Pancreas (tissue), 10 donors: ENCODE data around the gene DGLUCY. TPM values are rescaled to one million over a fixed set of nuclear protein-coding genes. Genes with fewer than 3 reads are reported as not detected.

ENCODE experiments used
- ATAC-seq, 4 donors: fragments of 200-7000 bp; cut with Tn5 transposase; one replicate each; pipeline versions ENCODE4 v1.8.0 to v1.9.1; 2020; ENCODE audit warnings: mild to moderate bottlenecking in 4 of 4, moderate library complexity in 4 of 4
- DNase-seq, 6 donors: peaks; one replicate each; pipeline ENCODE4 v3.0.0-alpha.2; 2020
- FAIRE-seq: peaks from 2 replicates; lab custom pipeline; 2012; peaks lifted over from hg19 to GRCh38; lab: Jason Lieb, UNC
- H3K27ac ChIP-seq, 4 donors: fragments of 200-600 bp; sonication (generic); 1 replicate in 3 of 4; 2 replicates in 1 of 4; pipeline versions ENCODE4 v1.5.0 to v1.8.0; 2020
- H3K27me3 ChIP-seq, 4 donors: fragments of 200-600 bp; one replicate each; pipeline ENCODE4 v1.8.0; 2021
- H3K36me3 ChIP-seq, 3 donors: fragments of 200-600 bp; sonication (generic) in 1 of 3; one replicate each; pipeline versions ENCODE4 v1.5.0 to v1.8.0; 2020 to 2021
- H3K4me1 ChIP-seq, 3 donors: fragments of 200-600 bp; one replicate each; pipeline ENCODE4 v1.8.0; 2021
- H3K4me3 ChIP-seq, 4 donors: fragments of 200-600 bp; sonication (generic) in 2 of 4; one replicate each; pipeline versions ENCODE4 v1.5.0 to v1.8.0; 2020 to 2021
- H3K9me3 ChIP-seq, 4 donors: fragments of 200-600 bp; one replicate each; pipeline ENCODE4 v1.8.0; 2021
- WGBS, 2 donors: extraction: QIAGEN DNeasy Blood & Tissue Kit; methylation state at CpG; one replicate each; pipeline ENCODE4 v1.1.7; 2013; 5-methylcytosine and 5-hydroxymethylcytosine counted together
- intact Hi-C, 3 donors: fragments of 100-400 bp; cut with DNase I; formaldehyde crosslinking; loops; one replicate each; pipeline versions ENCODE4 v1.11.1 to v1.14.2; 2022
- polyA plus RNA-seq, 2 donors: library from polyadenylated mRNA; stranded (reverse); fragments of 200-250 nt; gene quantifications; one replicate each; pipeline ENCODE4 v1.2.3, GENCODE V29; 2013
- total RNA-seq, 6 donors: library from RNA; stranded (reverse); fragmentation: NEBNext Ultra II Directional in 4 of 6; extraction: Animal tissue kit (Norgen Biotek cat#: 25700) in 4 of 6; gene quantifications; one replicate each; pipeline versions ENCODE4 v1.2.1 to v1.2.4, GENCODE V29; 2021 to 2023
- TF ChIP-seq, protein P1 (sequence below), 4 donors: fragments of 200-600 bp; sonication (generic) in 3 of 4; IDR thresholded peaks; one replicate each; pipeline versions ENCODE4 v1.5.0 to v1.8.0; 2021; ENCODE audit warnings: antibody characterized with exemption in 4 of 4
- donor health status: healthy with polysubstance abuse.
- donor health status: DM: no; HTN: no; CAD: no; lungs with moderate emphysema.
- donor health status: DM: no; HTN: no; CAD: no.
- donor health status: control.
- donor health status: control.
- donor health status: Bipolar disorder and iron deficiency.
- donor health status: DM: yes; HTN: yes; CAD: no.
- donor health status: DM: no; HTN: no; CAD: no.
- donor health status: DM: no; HTN: no; CAD: no.
- donor health status: DM: yes; HTN: yes; CAD: no.

DGLUCY gene
- total and polyA plus RNA-seq, 8 donors, result 11.9 to 43.4 (median 23.1) TPM

DNA sequence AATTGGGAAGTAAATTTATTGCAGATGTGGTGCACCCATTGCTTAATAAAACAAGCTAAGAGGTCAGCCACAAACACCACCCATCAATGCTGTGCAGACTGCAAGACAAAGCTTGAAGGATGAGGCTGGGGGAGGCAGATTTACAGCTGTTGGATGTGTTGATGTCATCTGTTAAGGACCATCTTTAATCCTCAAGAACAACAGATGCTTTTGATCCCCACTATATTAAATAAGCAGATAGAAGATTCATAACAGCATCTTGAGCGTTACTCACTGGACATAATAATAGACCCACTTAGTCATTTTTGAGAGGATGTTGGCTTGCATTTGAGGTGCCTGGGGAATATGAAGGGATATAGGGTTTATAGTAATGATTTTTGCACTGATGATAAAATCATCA, 71.8 kb downstream of the DGLUCY start:
- Histone ChIP-seq H3K27me3 (no peaks in the 10 kb centered on the region), H3K4me1 (no peaks in the 10 kb centered on the region), H3K4me3 (no peak overlapping the region), H3K27ac (no peak overlapping the region), H3K36me3 (peaks cover 0 to 44% (median 16%) of the 10 kb centered on the region in 3 donors), H3K9me3 (no peaks in the 10 kb centered on the region)
- ATAC-seq (no peak), DNase-seq (no peak), FAIRE-seq (no peak)
- TF ChIP-seq, protein P1, sequence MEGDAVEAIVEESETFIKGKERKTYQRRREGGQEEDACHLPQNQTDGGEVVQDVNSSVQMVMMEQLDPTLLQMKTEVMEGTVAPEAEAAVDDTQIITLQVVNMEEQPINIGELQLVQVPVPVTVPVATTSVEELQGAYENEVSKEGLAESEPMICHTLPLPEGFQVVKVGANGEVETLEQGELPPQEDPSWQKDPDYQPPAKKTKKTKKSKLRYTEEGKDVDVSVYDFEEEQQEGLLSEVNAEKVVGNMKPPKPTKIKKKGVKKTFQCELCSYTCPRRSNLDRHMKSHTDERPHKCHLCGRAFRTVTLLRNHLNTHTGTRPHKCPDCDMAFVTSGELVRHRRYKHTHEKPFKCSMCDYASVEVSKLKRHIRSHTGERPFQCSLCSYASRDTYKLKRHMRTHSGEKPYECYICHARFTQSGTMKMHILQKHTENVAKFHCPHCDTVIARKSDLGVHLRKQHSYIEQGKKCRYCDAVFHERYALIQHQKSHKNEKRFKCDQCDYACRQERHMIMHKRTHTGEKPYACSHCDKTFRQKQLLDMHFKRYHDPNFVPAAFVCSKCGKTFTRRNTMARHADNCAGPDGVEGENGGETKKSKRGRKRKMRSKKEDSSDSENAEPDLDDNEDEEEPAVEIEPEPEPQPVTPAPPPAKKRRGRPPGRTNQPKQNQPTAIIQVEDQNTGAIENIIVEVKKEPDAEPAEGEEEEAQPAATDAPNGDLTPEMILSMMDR (IDR thresholded peaks at IDR 0.05), result no peak
- intact Hi-C loops, result loop anchor here in 1 of 3 donors (10.0 kb wide), 1 partner anchor 89 kb away; no protein-coding TSS in a partner anchor
- WGBS, 2 donors, result 85 to 93% methylated on average over 1 of the region's 1 CpG

DNA sequence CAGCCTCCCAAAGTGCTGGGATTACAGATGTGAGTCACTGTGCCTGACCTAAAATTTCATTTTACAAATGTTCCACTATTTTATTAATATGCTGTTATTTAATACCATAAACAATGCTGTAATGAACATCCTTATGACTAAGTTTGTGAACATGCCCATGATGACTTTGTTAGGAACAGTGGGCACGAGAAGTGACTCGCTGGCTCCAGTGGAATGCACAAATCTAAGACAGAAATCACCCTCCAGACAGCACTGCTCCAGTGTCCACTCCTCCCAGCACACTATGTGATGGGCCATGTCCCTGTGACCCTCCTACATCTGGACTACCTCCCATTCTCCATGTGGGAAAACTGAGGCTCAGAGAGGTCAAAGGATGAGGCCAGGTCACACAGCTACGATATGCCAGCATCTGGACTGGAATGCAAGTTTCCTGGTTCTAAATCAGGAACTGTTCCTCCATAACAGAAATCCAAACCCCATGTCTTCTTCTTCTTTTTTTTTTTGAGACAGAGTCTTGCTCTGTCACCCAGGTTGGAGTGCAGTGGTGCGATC, 72.7 kb downstream of the DGLUCY start:
- Histone ChIP-seq H3K4me1 (no peaks in the 10 kb centered on the region), H3K27ac (no peak overlapping the region), H3K36me3 (peaks cover 0 to 52% (median 16%) of the 10 kb centered on the region in 3 donors), H3K27me3 (no peaks in the 10 kb centered on the region), H3K9me3 (no peaks in the 10 kb centered on the region), H3K4me3 (no peak overlapping the region)
- FAIRE-seq, result no peak
- intact Hi-C loops, result loop anchor here in 1 of 3 donors (10.0 kb wide), 1 partner anchor 88 kb away; no protein-coding TSS in a partner anchor
- ATAC-seq, result no peak
- TF ChIP-seq, protein P1 (IDR thresholded peaks at IDR 0.05), result no peak
- WGBS, 2 donors, result 97 to 100% methylated on average over 4 of the region's 4 CpGs
- no peak for DNase-seq

DNA sequence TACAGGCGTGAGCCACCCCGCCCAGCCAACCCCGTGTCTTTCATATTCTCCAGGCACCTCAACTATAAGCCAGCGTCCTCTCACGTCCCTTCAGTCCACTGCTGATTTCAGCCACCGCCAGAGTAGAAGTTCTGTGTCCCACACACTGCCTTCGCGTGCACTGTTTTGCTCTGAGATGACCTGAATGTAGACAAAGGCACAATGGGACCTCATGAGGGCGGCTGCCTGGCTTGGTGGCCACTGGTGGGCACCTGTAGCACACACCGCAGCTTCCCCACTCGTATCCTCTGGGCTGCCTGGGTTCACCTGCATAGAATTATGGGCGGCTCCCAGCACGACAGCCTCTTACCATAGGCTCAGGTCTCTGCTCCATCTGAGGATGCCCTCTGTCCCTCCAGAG, 73.4 kb downstream of the DGLUCY start:
- TF ChIP-seq, protein P1 (IDR thresholded peaks at IDR 0.05), result no peak
- no peak for DNase-seq
- no peak overlapping the region for H3K4me3 ChIP-seq
- no peak for ATAC-seq
- H3K9me3 ChIP-seq, result no peaks in the 10 kb centered on the region
- intact Hi-C loops, result loop anchor here in 1 of 3 donors (10.0 kb wide), 1 partner anchor 88 kb away; no protein-coding TSS in a partner anchor
- no peak for FAIRE-seq
- WGBS, 2 donors, result 94 to 99% methylated on average over 13 of the region's 13 CpGs
- H3K4me1 ChIP-seq, result no peaks in the 10 kb centered on the region
- H3K36me3 ChIP-seq, result peaks cover 0 to 51% (median 9%) of the 10 kb centered on the region in 3 donors
- no peaks in the 10 kb centered on the region for H3K27me3 ChIP-seq
- H3K27ac ChIP-seq, result no peak overlapping the region

DNA sequence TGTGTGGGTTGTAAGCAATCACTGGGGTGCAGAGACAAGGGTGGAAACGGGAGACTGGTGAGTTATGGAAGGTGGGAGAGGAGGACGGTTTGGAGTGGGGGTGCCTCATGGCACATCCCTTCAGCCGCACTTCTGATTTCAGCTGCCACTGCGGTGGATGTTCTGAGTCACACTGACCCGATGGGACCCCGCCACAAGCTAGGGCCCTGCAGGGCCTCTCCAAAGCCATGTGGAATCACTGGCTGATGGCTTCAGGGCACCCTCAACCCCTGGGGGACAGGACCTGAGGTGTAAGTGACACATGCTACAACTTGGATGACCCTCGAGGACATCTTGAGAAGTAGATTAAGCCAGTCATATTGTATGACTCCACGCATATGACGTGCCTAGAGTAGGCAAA, 77.0 kb downstream of the DGLUCY start:
- ATAC-seq, result no peak
- intact Hi-C loops, result no loop called here
- no peak for DNase-seq
- Histone ChIP-seq H3K9me3 (no peaks in the 10 kb centered on the region), H3K27me3 (no peaks in the 10 kb centered on the region), H3K4me1 (no peaks in the 10 kb centered on the region), H3K27ac (no peak overlapping the region), H3K36me3 (peaks cover 0 to 36% (median 5%) of the 10 kb centered on the region in 3 donors), H3K4me3 (no peak overlapping the region)
- WGBS, 2 donors, result 94 to 97% methylated on average over 9 of the region's 9 CpGs
- FAIRE-seq, result no peak
- TF ChIP-seq, protein P1 (IDR thresholded peaks at IDR 0.05), result no peak

DNA sequence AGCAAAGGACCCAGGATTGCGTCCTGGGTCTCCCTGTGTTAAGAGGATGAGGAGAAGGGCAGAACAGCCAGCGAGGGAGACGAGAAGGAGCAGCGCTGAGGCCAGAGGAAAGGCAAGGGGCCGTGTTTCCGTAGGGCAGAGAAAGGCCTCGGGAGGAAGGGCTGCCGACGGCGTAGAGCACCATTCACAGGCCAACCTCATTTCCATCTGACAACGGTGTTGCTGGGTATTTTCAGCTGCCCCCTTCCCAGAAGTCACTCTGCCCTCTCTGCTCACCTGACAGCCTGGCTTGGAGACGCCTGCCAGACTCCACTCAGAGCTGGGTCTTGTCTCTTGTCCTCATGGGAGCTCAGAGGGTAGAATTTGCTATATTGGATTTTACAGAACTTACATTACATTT, 79.2 kb downstream of the DGLUCY start:
- ATAC-seq (no peak), DNase-seq (no peak), FAIRE-seq (no peak)
- 84% methylated on average over 12 of the region's 12 CpGs for WGBS, 2 donors
- Histone ChIP-seq H3K36me3 (peaks cover 0 to 45% (median 5%) of the 10 kb centered on the region in 3 donors), H3K4me1 (no peaks in the 10 kb centered on the region), H3K27ac (no peak overlapping the region), H3K9me3 (no peaks in the 10 kb centered on the region), H3K4me3 (no peak overlapping the region), H3K27me3 (no peaks in the 10 kb centered on the region)
- TF ChIP-seq, protein P1 (IDR thresholded peaks at IDR 0.05), result no peak
- intact Hi-C loops, result no loop called here
